VCaP (cell line): ENCODE results near the gene PRIMPOL.
"Not testable (repeated sequence)": the region's sequence is repeated elsewhere in the genome, so short reads cannot be mapped to it uniquely, and the experiment has no call there.

ENCODE experiments used
- H3K27ac ChIP-seq: fragments of 450-650 bp; 2 replicates; pipeline ENCODE4 v1.5.1; 2017
- CTCF ChIP-seq: fragments of 450-650 bp; conservative IDR thresholded peaks from 2 replicates; pipeline ENCODE4 v1.5.1; 2017; ENCODE audit warnings: mild to moderate bottlenecking, moderate library complexity

The PRIMPOL gene

GRCh38 chr4:184653650-184654049, 4.1 kb downstream of the PRIMPOL start:
- TF ChIP-seq CTCF: no peak
- no peak overlapping the region for H3K27ac ChIP-seq

DNA sequence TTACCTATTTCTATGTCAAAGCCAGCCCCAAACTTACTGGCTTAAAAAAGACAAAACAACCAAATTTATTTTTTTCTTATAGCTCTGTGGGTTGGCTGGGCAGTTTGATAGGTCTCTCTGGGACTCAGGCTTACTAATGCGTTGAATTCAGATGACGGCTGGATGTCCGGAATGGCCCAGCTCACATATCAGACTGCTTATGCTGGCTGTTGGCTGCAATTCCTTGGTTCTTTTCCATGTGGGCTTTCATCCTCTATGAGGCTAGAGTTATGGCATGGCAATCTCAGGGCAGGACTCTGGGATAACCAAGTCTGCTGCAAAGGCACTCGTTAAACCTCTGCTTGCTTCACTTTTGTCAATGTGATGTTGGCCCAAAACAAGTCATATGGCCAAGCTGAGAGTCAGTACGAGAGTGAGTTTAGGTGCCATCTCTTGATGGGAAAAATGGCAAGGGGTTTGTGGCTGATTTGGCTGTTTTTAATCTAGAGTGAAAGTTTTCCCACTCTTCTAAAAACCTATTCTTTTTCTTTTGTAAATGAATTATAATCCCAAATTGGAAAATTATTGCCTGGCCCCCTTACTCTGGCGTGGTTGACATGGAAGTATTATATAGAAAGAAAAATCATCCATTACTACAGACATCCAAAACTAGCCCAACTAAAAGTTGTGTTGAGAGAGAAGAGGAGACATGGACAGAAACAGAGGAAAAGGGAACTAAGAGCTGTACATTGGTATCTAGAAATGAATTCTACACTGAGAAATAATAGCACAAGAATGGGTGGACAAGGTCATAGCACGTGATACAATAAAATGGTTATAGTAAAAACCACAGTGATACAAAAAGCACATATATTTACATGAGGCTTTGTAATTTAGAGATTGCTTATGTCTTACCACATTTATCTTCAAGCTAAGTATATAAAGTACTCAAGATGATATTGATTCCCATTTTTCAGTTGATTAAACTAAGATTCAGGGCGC, 6.6 kb downstream of the PRIMPOL start:
- TF ChIP-seq CTCF: no peak
- no peak overlapping the region for H3K27ac ChIP-seq

DNA sequence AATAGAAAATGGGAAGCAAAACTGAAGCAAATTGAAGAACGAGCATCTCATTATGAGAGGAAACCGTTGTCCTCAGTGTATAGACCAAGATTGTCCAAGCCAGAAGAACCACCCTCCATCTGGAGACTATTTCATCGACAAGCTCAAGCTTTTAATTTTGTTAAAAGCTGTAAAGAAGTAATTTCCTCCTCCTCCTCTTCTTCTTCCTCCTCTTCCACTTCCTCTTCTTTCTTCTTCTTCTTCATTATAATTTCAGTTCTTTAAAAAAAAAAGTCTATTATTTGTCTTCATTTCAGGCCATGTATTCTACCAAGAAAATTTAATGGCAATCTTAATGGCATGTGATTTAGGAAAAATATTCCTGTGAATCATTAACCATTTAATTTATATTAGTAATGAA, 7.6 kb downstream of the PRIMPOL start:
- no peak overlapping the region for H3K27ac ChIP-seq
- TF ChIP-seq CTCF: no peak

GRCh38 chr4:184657820-184658219, 8.3 kb downstream of the PRIMPOL start:
- H3K27ac ChIP-seq: not testable (repeated sequence)

DNA sequence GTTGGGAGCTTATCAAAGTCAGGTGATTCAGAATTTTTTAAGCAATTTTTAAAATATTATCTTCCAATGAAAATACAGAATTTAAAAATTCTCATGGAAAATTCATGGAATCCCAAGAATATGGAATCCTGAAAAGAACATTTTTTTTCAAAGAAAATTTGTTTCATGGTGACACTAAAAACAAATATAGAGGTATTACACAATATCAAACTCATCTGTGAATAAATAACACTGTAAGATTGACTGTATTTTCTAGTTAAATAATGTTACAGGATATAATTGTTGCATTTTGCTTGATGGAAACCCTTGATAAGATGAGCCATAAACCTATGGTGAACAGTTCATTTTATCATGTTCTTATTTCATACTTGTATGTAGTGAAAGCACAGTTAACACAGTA, 11.4 kb downstream of the PRIMPOL start:
- H3K27ac ChIP-seq: no peak overlapping the region
- no peak for TF ChIP-seq CTCF

DNA sequence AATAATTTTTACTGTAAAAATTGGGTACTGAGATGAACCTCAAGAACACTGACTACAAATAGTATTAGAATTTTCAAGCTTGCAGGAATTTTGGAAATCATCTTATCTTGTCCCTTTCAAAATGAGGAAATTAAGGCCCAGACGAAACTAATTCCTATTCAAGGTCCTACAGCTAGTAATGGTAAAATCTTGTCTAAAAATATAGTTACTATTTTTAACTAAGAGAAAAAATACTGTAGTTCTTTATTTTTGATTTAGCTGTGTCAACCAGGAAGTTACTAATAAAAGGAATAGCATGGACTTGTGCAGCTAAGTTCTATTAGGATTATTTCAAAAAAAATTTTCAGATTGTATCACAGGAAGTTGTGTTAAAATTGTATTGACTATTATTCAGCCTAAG, 12.7 kb downstream of the PRIMPOL start:
- TF ChIP-seq CTCF: no peak
- H3K27ac ChIP-seq: no peak overlapping the region

- TF ChIP-seq CTCF: no peak
- no peak overlapping the region for H3K27ac ChIP-seq
Observed at GRCh38 chr4:184664445-184665210, 15.1 kb downstream of the PRIMPOL start.
